GM19395 (cell line): ENCODE results near the gene PLPPR2.
A peak's percentile ranks its signal among the peaks of the same experiment; 100 is the strongest.
"Not testable (repeated sequence)": the region's sequence is repeated elsewhere in the genome, so short reads cannot be mapped to it uniquely, and the experiment has no call there.

ENCODE experiments used
- ATAC-seq: cut with Tn5 transposase; IDR thresholded peaks from one replicate; pipeline ENCODE4 v1.9.1; 2021; ENCODE audit warnings: mild to moderate bottlenecking, moderate library complexity; ENCODE audit not compliant: unreplicated experiment

PLPPR2 gene, protein sequence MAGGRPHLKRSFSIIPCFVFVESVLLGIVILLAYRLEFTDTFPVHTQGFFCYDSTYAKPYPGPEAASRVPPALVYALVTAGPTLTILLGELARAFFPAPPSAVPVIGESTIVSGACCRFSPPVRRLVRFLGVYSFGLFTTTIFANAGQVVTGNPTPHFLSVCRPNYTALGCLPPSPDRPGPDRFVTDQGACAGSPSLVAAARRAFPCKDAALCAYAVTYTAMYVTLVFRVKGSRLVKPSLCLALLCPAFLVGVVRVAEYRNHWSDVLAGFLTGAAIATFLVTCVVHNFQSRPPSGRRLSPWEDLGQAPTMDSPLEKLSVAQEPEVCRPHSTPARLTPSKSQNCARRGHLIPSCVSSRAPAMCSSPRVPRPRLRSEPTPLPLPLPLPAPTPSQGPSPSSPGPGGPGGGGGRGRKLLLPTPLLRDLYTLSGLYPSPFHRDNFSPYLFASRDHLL

DNA sequence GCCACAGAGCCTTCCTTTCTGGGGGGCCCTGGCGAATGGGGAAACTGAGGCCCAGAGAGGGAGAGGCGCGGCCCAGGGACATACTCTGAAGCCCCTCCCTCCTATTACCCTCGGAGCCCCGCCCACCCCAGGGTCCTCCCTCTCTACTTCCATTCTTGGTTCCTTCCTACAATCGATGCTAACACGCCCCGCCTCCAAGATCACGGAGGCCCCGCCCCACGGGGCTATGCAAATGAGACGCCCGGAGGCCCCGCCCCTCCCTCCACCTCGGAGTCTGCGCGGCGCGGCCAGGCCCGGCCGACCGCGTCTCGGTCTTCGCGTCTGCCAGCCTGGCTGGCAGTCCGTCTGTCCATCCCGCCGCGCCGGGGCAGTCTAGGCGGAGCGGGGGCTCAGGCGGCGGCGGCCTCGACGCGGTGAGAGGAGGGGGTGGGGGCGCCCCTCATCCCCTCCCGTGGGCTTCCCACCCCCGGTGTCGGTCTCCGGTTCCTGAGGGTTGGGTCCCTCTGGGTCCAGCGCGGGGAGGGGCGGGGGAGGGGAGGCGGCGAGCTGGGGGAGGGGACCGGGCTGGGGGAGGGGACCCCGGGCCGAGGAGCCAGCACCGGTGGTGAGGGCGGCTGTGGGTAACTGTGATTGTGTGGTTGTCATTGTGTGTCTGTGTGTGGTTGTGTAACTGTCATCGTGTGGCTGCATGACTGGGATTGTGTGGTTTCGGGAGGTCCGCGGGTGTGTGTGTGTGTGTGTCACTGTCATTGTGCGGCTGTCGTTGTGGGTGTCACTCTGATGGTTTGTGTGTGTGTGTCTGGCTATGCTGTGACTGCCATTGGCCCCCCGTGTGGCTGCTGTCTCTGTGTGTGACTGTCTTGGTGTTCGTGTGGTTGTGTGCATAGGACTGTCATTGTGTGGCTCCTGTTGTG is at the start of gene PLPPR2:
PLPPR2 (plus strand) TSS at position 273 of the 914 bp plus-strand sequence. CDS start 2,242 bp downstream, outside the sequence.
- ATAC-seq: no peak

DNA sequence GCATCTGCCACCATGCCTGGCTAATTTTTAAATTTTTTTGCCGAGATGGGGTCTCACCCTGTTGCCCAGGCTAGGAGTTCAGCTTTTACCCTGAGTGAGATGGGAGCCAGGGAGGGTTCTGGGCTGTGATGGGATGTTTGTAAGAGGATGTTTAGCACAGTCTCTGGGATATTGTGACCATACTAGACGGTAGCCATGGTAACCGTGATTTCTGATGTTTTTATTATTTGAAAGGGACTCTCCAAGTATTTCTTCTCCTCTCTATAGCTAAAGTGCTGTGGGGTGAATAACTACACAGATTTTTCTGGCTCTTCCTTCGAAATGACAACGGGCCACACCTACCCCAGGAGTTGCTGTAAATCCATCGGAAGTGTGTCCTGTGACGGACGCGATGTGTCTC is 48.9 kb upstream of the PLPPR2 start:
- no peak for ATAC-seq

DNA sequence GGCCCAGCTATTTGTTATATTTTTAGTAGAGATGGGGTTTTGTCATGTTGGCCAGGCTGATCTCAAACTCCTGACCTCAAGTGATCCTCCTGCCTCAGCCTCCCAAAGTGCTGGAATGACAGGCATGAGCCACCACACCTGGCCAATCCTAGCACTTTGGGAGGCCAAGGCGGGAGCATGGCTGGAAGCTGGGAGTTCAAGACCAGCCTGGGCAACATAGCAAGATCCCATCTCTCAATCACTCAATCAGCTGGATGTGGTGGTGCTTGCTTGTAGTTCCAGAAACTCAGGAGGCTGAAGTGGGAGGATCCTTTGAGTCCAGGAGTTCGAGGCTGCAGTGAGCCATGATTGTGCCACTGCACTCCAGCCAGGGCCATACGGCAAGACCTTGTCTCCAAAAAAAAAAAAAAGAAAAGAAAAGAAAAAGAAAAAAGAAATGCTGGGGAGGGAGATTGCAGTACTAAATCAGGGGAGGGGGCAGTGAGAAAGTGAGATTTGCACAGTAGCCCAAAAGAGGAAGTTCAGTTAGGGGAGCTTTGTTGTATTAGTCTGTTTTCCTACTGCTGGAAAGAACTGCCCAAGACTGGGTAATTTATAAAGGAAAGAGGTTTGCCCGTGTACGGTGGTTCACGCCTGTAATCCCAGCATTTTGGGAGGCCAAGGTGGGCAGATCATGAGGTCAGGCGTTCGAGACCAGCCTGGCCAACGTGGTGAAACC is 34.8 kb upstream of the PLPPR2 start:
- ATAC-seq: not testable (repeated sequence)

DNA sequence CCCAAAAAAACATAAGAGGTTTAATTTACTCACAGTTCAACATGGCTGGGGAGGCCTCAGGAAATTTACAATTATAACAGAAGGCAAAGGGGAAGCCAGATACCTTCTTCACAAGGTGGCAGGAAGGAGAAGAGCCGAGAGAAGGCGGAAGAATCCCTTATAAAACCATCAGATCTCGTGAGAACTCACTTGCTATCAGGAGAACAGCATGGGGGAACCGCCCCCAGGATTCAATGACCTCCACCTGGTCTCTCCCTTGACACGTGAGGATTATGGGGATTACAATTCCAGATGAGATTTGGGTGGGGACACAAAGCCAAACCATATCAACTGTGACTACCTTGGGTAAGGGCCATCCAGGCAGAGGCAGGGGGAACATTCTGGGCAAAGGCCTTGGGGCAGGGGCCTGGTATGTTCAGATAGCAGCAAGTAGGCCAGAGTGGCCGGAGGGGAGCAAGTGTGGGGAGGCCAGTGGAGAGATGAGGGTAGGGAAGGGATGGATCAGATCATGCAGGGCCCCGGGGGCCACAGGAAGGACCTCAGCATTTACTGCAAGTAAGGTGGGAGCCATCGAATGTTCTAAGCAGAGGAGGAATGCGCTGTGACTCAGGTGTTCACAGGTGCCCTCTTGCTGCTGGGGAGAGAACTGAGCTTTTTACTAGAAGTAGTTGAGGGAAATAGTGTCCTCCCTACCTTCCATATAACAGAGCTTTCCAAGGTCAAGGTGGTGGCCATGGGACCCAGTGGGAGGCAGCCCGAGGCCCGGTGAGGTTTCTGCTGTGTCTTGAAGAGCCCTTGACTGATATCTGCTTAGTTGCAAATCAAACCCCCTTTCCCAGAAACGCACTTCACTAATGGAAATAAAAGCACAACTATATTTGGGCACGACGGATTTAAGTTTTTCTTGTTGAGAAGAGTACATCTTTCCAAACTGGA is 33.8 kb upstream of the PLPPR2 start:
- no peak for ATAC-seq

DNA sequence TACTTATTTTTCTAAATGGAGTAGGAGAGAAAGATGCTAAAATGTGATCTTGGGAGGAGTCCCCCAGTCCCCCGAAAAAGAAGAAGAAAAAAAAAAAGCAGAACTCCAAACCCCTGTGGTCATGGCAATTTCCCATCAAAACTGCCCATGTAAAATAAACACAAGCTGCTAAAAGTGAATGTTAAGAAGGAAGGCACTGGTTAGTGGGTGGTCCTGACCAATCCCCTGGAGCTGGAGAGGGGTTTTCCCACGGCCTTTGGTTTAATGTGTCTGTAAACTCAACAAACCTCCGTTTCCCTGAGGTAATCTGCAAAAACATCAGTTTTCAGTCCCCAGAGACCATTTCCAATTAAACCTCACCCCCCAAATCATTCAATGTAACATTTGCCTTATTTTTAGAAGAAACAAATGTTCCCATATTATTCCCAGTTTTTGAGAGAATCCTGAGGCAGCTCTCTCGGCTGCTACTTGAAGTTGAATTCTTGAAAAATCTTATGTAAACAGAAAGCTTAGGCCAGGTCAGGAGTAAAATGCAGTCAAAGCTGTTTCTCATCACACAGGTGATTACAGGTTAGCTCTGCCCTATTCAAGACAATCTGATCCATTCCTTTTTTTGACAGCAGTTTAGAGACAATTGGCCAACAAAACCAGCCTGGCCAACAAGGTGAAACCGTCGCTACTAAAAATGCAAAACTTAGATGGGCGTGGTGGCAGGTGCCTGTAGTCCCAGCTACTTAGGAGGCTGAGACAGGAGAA is 32.8 kb upstream of the PLPPR2 start:
- ATAC-seq: no peak

DNA sequence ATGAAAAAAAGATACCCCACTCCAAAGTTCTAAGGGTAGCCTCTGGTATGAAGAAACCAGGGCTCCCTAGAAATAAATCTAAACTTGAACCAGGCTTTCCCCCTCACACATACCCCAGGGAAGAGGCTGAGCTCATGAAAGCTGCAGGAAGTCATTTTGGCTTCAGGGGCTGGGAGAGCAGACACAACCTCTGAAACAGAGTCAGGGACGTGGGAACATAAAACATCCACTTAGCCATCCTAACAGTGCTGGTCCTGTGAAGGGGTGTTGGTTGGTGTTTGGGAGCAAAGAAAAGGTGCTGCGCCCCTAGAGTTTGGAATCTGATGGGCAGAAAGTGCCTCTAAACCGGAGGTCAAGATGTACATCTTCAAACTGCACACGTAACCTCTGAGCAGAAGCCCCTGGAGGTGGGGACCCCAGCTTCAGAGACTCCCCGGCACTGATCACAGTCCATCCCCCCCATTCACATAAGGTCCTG is 31.6 kb upstream of the PLPPR2 start:
- peak; percentile 25 for ATAC-seq

DNA sequence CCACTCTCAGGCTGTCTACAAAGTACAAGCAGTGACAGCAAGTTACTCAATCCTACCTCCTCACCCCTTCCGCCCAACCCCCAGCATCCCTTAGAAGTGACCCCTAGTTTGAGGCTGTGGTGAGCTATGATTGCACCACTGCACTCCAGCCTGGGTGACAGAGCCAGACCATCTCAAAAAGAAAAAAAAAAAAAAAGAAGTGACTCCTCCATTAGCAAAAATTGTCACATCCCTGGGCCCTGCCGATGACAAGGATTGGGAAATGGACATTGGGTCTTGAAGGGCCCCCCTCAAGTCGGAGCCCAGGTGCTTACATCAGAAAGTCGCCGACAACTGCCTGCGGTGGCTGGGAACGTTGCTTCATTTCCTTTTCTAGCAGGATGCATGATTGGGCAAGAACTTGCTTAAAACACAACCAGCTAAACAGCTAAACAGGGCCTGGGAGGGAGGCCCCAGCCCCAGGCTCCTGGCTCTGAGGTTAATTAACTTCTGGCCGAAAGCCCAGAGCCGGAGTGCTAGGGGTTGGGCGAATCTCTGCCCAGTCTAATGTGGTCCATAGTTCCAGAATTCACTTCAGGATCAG is 31.1 kb upstream of the PLPPR2 start:
- peak; percentile 56 for ATAC-seq

DNA sequence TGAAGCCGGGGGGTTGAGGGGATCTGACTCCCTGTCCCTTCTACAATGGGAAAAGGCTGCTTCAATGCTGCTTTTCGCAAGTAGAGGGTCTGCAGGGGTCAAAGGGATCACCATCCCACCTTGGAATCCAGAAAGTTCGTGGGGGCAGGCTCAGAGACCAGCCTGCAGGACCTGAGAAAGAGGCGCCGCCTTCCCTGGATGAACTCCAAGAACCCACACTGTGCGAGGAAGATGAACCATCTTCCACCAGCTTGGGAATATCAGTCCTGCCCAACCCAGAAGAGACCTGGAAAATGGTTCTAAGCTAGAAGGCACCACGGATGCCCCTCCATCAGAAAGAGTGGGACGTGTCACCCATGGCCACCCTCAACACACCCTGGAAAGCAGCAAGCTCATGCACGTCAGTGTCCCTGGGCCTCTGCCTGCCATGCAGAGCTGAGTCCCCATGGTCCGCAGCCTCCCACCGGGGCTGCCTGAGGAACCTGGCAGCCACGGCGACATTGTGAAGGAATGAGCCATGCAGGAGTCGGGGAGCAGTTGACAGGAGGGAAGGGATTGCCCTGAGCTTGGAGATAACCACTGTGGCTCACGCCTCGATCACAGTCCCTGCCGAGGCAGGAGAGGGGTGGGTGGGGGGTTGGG is 30.4 kb upstream of the PLPPR2 start:
- no peak for ATAC-seq

DNA sequence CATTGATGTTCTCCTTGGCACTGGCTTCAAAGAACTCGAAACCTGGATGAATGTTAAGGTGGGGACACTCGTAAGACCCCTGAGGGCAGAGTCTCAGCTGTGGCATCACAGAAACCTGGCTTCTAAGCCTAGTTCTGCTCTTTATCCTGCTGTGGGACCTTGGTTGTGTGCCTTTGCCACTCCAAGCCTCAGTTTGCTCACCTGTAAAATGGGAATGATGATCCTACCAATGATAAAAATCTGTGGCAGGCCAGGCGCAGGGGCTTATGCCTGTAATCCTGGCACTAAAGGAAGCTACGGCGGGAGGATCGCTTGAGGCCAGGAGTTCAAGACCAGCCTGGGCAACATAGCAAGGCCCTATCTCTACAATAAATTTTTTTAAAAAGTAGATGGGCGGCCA is 29.7 kb upstream of the PLPPR2 start:
- ATAC-seq: no peak

DNA sequence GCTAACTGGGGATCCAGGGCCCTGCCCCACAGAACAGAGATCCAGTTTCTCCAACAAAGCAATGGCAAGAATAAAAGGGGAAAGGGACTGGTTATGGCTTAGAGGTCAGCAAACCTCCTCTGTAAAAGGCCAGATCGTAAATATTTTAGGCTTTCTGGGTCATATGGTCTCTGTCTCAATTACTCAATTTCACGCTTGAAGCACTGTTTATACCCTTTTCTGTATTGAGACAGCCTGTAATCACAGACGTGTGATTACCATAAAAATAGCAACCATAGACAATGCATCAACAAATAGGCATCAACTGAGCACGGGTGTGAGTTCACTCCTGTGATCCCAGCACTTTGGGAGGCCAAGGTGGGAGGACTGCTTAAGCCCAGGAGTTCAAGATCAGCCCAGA is 25.1 kb upstream of the PLPPR2 start:
- no peak for ATAC-seq

DNA sequence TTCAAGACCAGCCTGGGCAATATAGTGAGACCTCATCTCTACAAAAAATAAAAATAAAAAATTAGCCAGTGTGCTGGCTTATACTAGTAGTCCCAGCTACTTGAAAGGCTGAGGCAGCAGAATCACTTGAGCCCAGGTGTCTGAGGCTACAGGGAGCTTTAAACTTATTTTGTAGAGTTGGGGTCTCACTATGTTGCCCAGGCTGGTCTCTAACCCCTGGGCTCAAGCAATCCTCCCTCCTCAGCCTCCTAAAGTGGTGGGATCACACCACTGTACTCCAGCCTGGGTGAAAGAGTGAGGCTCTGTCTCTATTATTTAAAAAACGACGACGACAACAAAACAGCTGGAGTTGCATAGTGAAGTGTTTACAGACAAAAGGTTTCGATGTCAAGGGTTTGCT is 23.7 kb upstream of the PLPPR2 start:
- no peak for ATAC-seq

DNA sequence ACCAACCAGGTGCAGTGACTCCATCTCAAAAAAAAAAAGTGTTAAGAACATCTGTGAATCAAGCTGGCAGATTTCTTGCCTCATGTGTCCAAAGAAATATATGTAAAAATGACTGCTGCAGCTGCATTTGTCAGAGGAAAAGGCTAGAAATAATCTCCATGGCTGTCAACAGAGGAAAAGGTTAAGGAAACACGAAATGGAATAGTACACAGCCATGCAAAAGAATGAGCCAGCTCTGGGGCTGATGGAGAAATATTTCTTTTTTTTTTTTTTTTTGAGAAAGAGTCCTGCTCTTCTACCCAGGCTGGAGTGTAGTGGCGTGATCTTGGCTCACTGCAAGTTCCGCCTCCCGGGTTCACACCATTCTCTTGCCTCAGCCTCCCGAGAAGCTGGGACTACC is 22.4 kb upstream of the PLPPR2 start:
- ATAC-seq: no peak

DNA sequence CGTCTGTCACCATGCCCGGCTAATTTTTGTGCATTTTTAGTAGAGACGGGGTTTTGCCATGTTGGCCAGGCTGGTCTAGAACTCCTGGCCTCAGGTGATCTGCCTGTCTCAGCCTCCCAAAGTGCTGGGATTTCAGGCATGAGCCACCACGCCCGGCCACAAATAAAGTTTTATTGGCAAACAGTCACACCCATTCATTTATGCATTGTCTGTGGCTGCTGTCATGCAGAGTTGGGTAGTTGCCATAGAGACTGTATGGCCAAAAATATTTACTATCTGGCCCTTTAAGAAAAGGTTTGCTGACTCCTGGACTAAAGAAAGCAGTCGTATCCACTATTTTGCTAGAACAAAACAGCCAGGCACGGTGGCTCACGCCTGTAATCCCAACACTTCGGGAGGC is 21.4 kb upstream of the PLPPR2 start:
- ATAC-seq: not testable (repeated sequence)

DNA sequence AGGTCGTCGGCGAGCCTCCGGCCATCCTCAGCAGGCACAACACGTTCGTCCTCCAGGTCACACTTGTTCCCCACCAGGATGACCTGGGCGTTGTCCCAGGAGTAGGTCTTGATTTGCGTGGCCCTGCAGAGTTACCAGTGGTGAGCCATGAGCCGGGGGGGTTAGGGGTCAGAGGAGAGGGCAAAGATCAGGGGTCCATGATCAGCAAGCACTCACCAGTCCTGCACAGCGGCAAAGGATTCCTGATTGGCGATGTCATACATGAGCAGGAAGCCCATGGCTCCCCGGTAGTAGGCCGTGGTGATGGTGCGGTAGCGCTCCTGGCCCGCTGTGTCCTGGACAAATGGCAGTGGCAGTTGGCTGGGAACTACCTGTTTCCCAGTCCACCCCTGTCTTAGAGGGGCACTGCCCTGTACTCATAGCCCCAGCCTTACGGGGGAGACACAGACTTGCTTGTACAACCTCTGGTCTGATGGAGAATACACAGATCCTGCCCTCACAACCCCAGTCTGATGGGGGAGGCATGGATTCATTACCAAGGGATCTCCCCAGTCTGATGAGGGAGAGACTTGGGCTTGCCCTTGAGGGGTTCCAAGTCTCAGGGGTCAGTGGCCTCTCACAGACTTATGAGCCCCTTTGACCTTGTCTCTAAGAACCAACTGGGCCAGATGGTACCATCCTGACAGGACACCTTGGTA is 19.6 kb upstream of the PLPPR2 start:
- no peak for ATAC-seq

DNA sequence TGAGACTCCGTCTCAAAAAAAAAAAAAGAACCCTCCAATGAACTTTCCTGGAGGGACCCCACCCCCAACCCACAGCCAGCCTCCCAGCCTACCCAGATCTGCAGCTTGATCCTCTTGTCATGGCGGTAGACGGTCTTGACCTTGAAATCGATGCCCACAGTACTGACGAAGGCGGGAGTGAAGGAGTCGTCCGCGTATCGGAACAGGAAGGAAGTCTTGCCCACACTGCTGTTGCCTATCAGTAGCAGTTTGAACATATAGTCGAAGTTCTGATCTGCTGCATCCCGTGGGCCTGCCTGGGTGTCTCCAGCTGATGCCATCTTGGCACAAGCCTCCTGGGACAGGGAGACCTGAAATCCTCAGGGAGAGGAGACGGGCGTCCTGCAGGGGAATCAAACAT is 18.2 kb upstream of the PLPPR2 start:
- ATAC-seq: no peak

DNA sequence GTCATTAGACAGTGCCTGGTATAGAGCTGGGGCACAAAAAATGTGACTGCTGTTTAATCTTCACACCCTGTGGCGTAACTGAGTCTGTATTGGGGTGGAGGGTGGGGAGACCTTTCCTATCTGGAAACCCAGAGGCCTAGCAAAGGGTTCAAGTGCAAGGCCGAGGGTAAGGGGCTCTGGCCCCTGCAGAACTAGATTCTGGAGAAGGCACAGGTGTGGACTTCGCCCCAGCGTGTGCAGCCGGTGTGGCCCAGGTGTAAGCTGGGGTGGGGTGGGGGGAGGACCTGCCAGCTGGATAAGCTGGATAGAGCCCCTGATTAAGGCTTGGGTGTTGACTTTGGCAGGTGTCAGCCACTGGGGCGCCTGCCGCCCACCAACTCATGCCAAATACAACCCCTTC is 17.1 kb upstream of the PLPPR2 start:
- ATAC-seq: no peak

DNA sequence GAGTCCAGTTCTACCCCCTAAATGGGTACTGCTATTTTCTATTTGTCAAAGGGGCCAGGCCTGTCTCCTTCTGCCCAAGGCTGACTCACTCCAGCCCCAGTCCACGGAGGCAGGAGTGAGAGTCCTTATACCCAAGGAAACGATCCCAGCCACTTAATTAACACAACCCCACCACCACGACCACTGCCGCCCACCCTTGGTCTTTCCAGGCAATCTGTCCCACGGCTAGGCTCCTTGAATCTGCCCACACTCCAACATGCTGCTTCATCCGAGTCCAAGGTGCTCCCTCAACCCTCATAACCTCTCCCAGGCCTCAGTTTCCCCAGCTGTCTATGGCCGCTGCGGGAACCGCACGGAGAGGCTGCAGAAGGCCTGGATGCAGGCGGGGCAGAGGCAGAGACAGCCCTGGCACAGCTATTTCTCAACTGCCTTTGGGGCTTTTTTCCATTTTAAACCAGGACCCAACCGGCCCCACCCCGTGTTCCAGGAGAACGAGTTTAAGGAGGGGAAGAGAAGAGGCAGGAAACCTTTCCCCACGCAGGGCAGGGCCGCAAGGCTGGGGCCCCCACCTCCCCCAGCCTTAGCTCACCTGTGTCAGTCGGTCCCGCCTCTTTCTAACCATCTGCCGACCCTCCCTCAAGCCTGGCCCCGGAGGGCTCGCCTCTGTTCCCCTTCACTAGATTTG is 16.5 kb upstream of the PLPPR2 start:
- ATAC-seq: no peak
